Measurements from ENCODE around the gene ADAM22. TPM values are rescaled to one million over a fixed set of nuclear protein-coding genes. Genes with fewer than 3 reads are reported as not detected.

ADAM22 gene
- total RNA-seq, 1 experiment from 2014 or later = 3.9 TPM

GRCh38 chr7:88201305-88201704 is 267.3 kb downstream of the ADAM22 start:
- peak; percentile 44 for DNase-seq (ENCODE audit: low spot score)
- in situ Hi-C loops (cut with HindIII; ENCODE audit: low sequenced_read_pairs) = no loop called here

GRCh38 chr7:88202278-88202677 is 268.2 kb downstream of the ADAM22 start:
- DNase-seq (ENCODE audit: low spot score) = no peak
- in situ Hi-C loops (cut with HindIII; ENCODE audit: low sequenced_read_pairs) = no loop called here

GRCh38 chr7:88202799-88203198 is 268.7 kb downstream of the ADAM22 start:
- no peak for DNase-seq (ENCODE audit: low spot score)
- in situ Hi-C loops (cut with HindIII; ENCODE audit: low sequenced_read_pairs) = no loop called here

- in situ Hi-C loops (cut with HindIII; ENCODE audit: low sequenced_read_pairs) = no loop called here
- peak; percentile 81 for DNase-seq (ENCODE audit: low spot score)
Observed at GRCh38 chr7:88203401-88203800, 269.4 kb downstream of the ADAM22 start.

- in situ Hi-C loops (cut with HindIII; ENCODE audit: low sequenced_read_pairs) = no loop called here
- DNase-seq (ENCODE audit: low spot score) = no peak
Observed at GRCh38 chr7:88204525-88205110, 270.6 kb downstream of the ADAM22 start.

- no peak for DNase-seq (ENCODE audit: low spot score)
- in situ Hi-C loops (cut with HindIII; ENCODE audit: low sequenced_read_pairs) = no loop called here
Observed at GRCh38 chr7:88205179-88205578, 271.1 kb downstream of the ADAM22 start.

- in situ Hi-C loops (cut with HindIII; ENCODE audit: low sequenced_read_pairs) = no loop called here
- DNase-seq (ENCODE audit: low spot score) = no peak
Observed at GRCh38 chr7:88206254-88206653, 272.2 kb downstream of the ADAM22 start.

- no peak for DNase-seq (ENCODE audit: low spot score)
- in situ Hi-C loops (cut with HindIII; ENCODE audit: low sequenced_read_pairs) = no loop called here
Observed at GRCh38 chr7:88208521-88208920, 274.5 kb downstream of the ADAM22 start.

- no peak for DNase-seq (ENCODE audit: low spot score)
- in situ Hi-C loops (cut with HindIII; ENCODE audit: low sequenced_read_pairs) = no loop called here
Observed at GRCh38 chr7:88212918-88213317, 278.9 kb downstream of the ADAM22 start.

GRCh38 chr7:88214456-88214855 is 280.4 kb downstream of the ADAM22 start:
- in situ Hi-C loops (cut with HindIII; ENCODE audit: low sequenced_read_pairs) = no loop called here
- no peak for DNase-seq (ENCODE audit: low spot score)

GRCh38 chr7:88215295-88215694 is 281.2 kb downstream of the ADAM22 start:
- in situ Hi-C loops (cut with HindIII; ENCODE audit: low sequenced_read_pairs) = no loop called here
- no peak for DNase-seq (ENCODE audit: low spot score)

GRCh38 chr7:88216276-88216675 is 282.2 kb downstream of the ADAM22 start:
- no peak for DNase-seq (ENCODE audit: low spot score)
- in situ Hi-C loops (cut with HindIII; ENCODE audit: low sequenced_read_pairs) = no loop called here

- no peak for DNase-seq (ENCODE audit: low spot score)
- in situ Hi-C loops (cut with HindIII; ENCODE audit: low sequenced_read_pairs) = no loop called here
Observed at GRCh38 chr7:88217675-88218428, 283.8 kb downstream of the ADAM22 start.

GRCh38 chr7:88218429-88218745 is 284.3 kb downstream of the ADAM22 start:
- no peak for DNase-seq (ENCODE audit: low spot score)
- in situ Hi-C loops (cut with HindIII; ENCODE audit: low sequenced_read_pairs) = no loop called here

GRCh38 chr7:88218836-88219605 is 285.0 kb downstream of the ADAM22 start:
- DNase-seq (ENCODE audit: low spot score) = peak; percentile 66

GRCh38 chr7:88219781-88220747 is 286.0 kb downstream of the ADAM22 start, which contains the start of gene SRI:
Gene SRI (minus strand): TSS chr7:88220038. CDS start chr7:88220026, 12 bp downstream.
- in situ Hi-C loops (cut with HindIII; ENCODE audit: low sequenced_read_pairs) = no loop called here
- peak; percentile 81 for DNase-seq (ENCODE audit: low spot score)

More at GRCh38 chr7:88218836-88219605, 285.0 kb downstream of the ADAM22 start:
- in situ Hi-C loops (cut with HindIII; ENCODE audit: low sequenced_read_pairs) = no loop called here

- no peak for DNase-seq (ENCODE audit: low spot score)
- in situ Hi-C loops (cut with HindIII; ENCODE audit: low sequenced_read_pairs) = no loop called here
Observed at GRCh38 chr7:88223265-88223664, 289.2 kb downstream of the ADAM22 start.

- no peak for DNase-seq (ENCODE audit: low spot score)
- in situ Hi-C loops (cut with HindIII; ENCODE audit: low sequenced_read_pairs) = no loop called here
Observed at GRCh38 chr7:88224601-88225275, 290.7 kb downstream of the ADAM22 start.

- in situ Hi-C loops (cut with HindIII; ENCODE audit: low sequenced_read_pairs) = no loop called here
- DNase-seq (ENCODE audit: low spot score) = no peak
Observed at GRCh38 chr7:88226201-88226600, 292.1 kb downstream of the ADAM22 start.
